Activated B cell treated with CpG ODN at 0.5 μM for 24 hours (primary cell): ENCODE measurements around the gene PHACTR3. TPM values are rescaled to one million over a fixed set of nuclear protein-coding genes. Genes with fewer than 3 reads are reported as not detected.

Experiments
- ATAC-seq: fragments of 200-7000 bp; cut with Tn5 transposase; one replicate; pipeline ENCODE4 v1.10.0; 2021; ENCODE audit warnings: low read depth, mild to moderate bottlenecking, moderate library complexity
- CTCF ChIA-PET: fragments of 350-600 bp; sonication (Branson Sonifier 250); formaldehyde crosslinking; loops from one replicate; lab custom pipeline; 2021; ENCODE audit warnings: antibody characterized with exemption; lab: Charles Lee
- POLR2A ChIA-PET: fragments of 350-600 bp; sonication (Branson Sonifier 250); formaldehyde crosslinking; loops from one replicate; lab custom pipeline; 2021; ENCODE audit warnings: antibody characterized with exemption; lab: Charles Lee
- DNase-seq: peaks from one replicate; pipeline ENCODE4 v3.0.0; 2022
- H3K27ac Mint-ChIP-seq: one replicate; pipeline ENCODE4 v1.8.0; 2020; ENCODE audit warnings: mixed read lengths
- H3K27me3 Mint-ChIP-seq: one replicate; pipeline ENCODE4 v1.8.0; 2021; ENCODE audit warnings: mixed read lengths
- H3K36me3 Mint-ChIP-seq: one replicate; pipeline ENCODE4 v1.8.0; 2021; ENCODE audit warnings: low read depth, mixed read lengths
- H3K4me1 Mint-ChIP-seq: one replicate; pipeline ENCODE4 v1.8.0; 2021; ENCODE audit warnings: mixed read lengths
- H3K4me3 Mint-ChIP-seq: one replicate; pipeline ENCODE4 v1.8.0; 2020; ENCODE audit warnings: mild to moderate bottlenecking, mixed read lengths
- H3K9me3 Mint-ChIP-seq: one replicate; pipeline ENCODE4 v1.8.0; 2020; ENCODE audit warnings: mixed read lengths
- intact Hi-C: fragments of 100-400 bp; cut with micrococcal nuclease; formaldehyde crosslinking; loops from one replicate; pipeline ENCODE4 v1.15.1; 2024
- total RNA-seq: library from RNA; stranded (reverse); gene quantifications from 2 replicates; pipeline ENCODE4 v1.2.3, GENCODE V29; 2022
- TF ChIP-seq, protein P1 (sequence below): fragments of 200-600 bp; IDR thresholded peaks from one replicate; pipeline ENCODE4 v1.8.0; 2022; ENCODE audit warnings: antibody characterized with exemption, mild to moderate bottlenecking

PHACTR3 gene
- total RNA-seq, 1 donor from 2014 or later = not detected

DNA sequence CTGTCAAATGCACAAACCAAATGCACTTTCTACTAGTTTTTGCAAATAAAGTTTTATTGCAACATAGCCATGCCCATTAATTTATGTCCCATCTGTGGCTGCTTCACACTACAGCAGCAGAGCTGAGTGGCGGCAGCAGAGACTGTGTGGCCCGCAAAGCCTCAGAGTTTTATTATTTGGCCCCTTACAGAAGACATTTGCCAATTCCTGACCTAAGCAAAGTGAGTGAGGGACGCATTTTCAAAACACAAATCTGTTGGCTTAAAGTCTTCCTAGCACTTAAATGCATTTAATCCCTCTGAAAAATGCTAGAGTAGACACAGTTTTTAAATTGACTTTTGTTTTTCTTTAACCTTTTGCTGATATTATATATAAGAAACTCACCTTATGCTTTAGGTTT, 126.4 kb downstream of the PHACTR3 start:
- TF ChIP-seq, protein P1, sequence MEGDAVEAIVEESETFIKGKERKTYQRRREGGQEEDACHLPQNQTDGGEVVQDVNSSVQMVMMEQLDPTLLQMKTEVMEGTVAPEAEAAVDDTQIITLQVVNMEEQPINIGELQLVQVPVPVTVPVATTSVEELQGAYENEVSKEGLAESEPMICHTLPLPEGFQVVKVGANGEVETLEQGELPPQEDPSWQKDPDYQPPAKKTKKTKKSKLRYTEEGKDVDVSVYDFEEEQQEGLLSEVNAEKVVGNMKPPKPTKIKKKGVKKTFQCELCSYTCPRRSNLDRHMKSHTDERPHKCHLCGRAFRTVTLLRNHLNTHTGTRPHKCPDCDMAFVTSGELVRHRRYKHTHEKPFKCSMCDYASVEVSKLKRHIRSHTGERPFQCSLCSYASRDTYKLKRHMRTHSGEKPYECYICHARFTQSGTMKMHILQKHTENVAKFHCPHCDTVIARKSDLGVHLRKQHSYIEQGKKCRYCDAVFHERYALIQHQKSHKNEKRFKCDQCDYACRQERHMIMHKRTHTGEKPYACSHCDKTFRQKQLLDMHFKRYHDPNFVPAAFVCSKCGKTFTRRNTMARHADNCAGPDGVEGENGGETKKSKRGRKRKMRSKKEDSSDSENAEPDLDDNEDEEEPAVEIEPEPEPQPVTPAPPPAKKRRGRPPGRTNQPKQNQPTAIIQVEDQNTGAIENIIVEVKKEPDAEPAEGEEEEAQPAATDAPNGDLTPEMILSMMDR = no peak
- no peak for ATAC-seq
- H3K4me1 Mint-ChIP-seq = no peaks in the 10 kb centered on the region

DNA sequence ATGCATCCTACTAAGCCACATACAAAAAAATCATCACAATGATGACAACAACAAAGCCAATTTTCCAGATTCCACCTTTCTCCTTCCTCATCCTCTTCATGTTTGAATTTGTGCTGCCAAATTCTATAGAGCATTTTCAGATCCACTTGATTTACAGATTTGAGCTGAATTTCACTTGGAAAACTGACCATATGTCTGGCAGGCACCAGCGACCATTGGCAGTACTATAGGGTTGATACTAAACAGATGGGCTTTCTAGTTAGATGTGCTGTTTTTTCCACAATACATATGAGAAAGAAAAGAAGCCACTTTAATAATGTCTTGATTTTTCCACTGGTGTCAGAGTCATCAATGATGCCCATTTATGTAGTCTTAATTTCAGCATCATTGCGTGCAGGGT, 127.0 kb downstream of the PHACTR3 start:
- no peaks in the 10 kb centered on the region for H3K4me1 Mint-ChIP-seq
- no peak overlapping the region for H3K4me3 Mint-ChIP-seq
- ATAC-seq = no peak
- intact Hi-C loops = no loop called here
- CTCF ChIA-PET = no interaction called here
- no peaks in the 10 kb centered on the region for H3K36me3 Mint-ChIP-seq
- no peaks in the 10 kb centered on the region for H3K27me3 Mint-ChIP-seq
- POLR2A ChIA-PET = no interaction called here
- TF ChIP-seq, protein P1 = no peak
- H3K9me3 Mint-ChIP-seq = no peaks in the 10 kb centered on the region
- no peak overlapping the region for H3K27ac Mint-ChIP-seq
- DNase-seq = no peak

More for the DNA sequence above, 126.4 kb downstream of the PHACTR3 start:
- Mint-ChIP-seq H3K27me3 (no peaks in the 10 kb centered on the region), H3K36me3 (no peaks in the 10 kb centered on the region), H3K27ac (no peak overlapping the region), H3K9me3 (no peaks in the 10 kb centered on the region), H3K4me3 (no peak overlapping the region)
- DNase-seq = no peak
- ChIA-PET CTCF (no interaction called here), POLR2A (no interaction called here)
- intact Hi-C loops = no loop called here

DNA sequence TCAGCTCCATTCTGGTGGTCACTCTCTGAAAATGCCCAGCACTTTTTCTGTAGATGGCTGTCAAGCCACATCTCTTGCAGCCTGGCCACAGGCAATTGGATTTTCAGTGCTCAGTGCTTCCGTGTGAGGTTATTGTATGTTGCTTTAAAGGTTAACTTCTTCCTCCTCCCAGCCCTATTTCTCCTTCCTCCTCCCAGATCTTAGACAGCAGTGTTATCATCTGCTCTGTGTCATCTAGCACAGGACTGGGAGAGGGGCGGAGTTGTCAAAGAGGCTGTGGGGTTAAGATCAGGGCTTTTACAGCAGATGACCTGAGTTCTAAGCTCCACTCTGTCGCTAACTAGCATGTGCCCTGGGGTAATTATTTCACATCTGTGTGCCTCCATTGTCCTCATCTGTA, 129.0 kb downstream of the PHACTR3 start:
- DNase-seq (no peak), ATAC-seq (no peak)
- H3K27ac Mint-ChIP-seq = no peak overlapping the region
- ChIA-PET POLR2A (no interaction called here), CTCF (no interaction called here)
- no peak overlapping the region for H3K4me3 Mint-ChIP-seq
- intact Hi-C loops = no loop called here
- no peaks in the 10 kb centered on the region for H3K4me1 Mint-ChIP-seq
- no peaks in the 10 kb centered on the region for H3K27me3 Mint-ChIP-seq
- no peaks in the 10 kb centered on the region for H3K36me3 Mint-ChIP-seq
- no peaks in the 10 kb centered on the region for H3K9me3 Mint-ChIP-seq
- TF ChIP-seq, protein P1 = no peak

DNA sequence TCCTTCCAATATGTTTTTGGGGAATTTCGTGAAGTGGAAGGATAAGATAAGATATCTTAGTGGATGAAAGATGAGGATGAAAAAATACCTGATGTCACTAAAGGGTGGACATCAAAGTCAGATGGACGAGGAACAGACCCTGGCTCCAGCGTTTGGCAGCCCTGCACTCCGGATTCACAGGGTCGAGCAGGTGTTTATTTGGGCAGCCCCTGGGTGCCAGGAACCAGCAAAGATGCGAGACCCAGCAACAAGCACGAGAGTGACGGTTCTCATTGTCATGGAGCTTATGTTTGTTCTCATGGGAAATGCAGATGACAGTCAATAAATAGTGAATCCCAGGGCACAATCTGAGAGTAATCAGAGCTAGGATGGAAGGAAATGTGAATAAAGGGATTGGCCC, 131.1 kb downstream of the PHACTR3 start:
- Mint-ChIP-seq H3K36me3 (no peaks in the 10 kb centered on the region), H3K27ac (no peak overlapping the region), H3K27me3 (no peaks in the 10 kb centered on the region), H3K4me1 (no peaks in the 10 kb centered on the region), H3K4me3 (no peak overlapping the region), H3K9me3 (no peaks in the 10 kb centered on the region)
- TF ChIP-seq, protein P1 = no peak
- ATAC-seq = no peak
- intact Hi-C loops = no loop called here
- DNase-seq = no peak
- POLR2A ChIA-PET = no interaction called here
- CTCF ChIA-PET = no interaction called here

- ATAC-seq (no peak), DNase-seq (no peak)
- no peak overlapping the region for H3K27ac Mint-ChIP-seq
- no peaks in the 10 kb centered on the region for H3K9me3 Mint-ChIP-seq
- no peaks in the 10 kb centered on the region for H3K4me1 Mint-ChIP-seq
- TF ChIP-seq, protein P1 = no peak
- no peaks in the 10 kb centered on the region for H3K36me3 Mint-ChIP-seq
- ChIA-PET POLR2A (no interaction called here), CTCF (no interaction called here)
- H3K27me3 Mint-ChIP-seq = no peaks in the 10 kb centered on the region
- no peak overlapping the region for H3K4me3 Mint-ChIP-seq
- intact Hi-C loops = no loop called here
Observed at GRCh38 chr20:59735917-59736316, 131.6 kb downstream of the PHACTR3 start.
